ENCODE measurements around the gene PPP2R5C. TPM values are rescaled to one million over a fixed set of nuclear protein-coding genes. Genes with fewer than 3 reads are reported as not detected.
"Not testable (repeated sequence)": the region's sequence is repeated elsewhere in the genome, so short reads cannot be mapped to it uniquely, and the experiment has no call there.

PPP2R5C gene
- total RNA-seq, 1 donor from 2014 or later: 125 TPM

- H3K4me1 Mint-ChIP-seq: peaks cover 30% of the 10 kb centered on the region
- H3K36me3 Mint-ChIP-seq: peaks cover 10% of the 10 kb centered on the region
These were observed 205.2 kb downstream of the PPP2R5C start for GRCh38 chr14:101966742-101967141.

GRCh38 chr14:101968186-101968585 is 206.7 kb downstream of the PPP2R5C start:
- Mint-ChIP-seq H3K9me3 (no peaks in the 10 kb centered on the region), H3K36me3 (peaks cover 10% of the 10 kb centered on the region), H3K4me1 (peaks cover 32% of the 10 kb centered on the region), H3K27me3 (ENCODE audit: low read depth) (no peaks in the 10 kb centered on the region), H3K27ac (no peak overlapping the region), H3K4me3 (no peak overlapping the region)
- no peak for DNase-seq (ENCODE audit: low spot score in 2 of 2, unreplicated experiment in 2 of 2)
- TF ChIP-seq CTCF (IDR thresholded peaks at IDR 0.05; ENCODE audit: unreplicated experiment): no peak

More at GRCh38 chr14:101966742-101967141, 205.2 kb downstream of the PPP2R5C start:
- DNase-seq (ENCODE audit: low spot score in 2 of 2, unreplicated experiment in 2 of 2): no peak
- Mint-ChIP-seq H3K4me3 (peak overlapping the region; percentile 49), H3K9me3 (no peaks in the 10 kb centered on the region), H3K27me3 (ENCODE audit: low read depth) (no peaks in the 10 kb centered on the region), H3K27ac (peak overlapping the region; percentile 44)
- no peak for TF ChIP-seq CTCF (IDR thresholded peaks at IDR 0.05; ENCODE audit: unreplicated experiment)

GRCh38 chr14:101969481-101969880 is 208.0 kb downstream of the PPP2R5C start:
- Mint-ChIP-seq H3K4me3 (no peak overlapping the region), H3K27me3 (ENCODE audit: low read depth) (no peaks in the 10 kb centered on the region), H3K9me3 (no peaks in the 10 kb centered on the region), H3K27ac (no peak overlapping the region), H3K4me1 (peaks cover 27% of the 10 kb centered on the region), H3K36me3 (peaks cover 10% of the 10 kb centered on the region)
- TF ChIP-seq CTCF (IDR thresholded peaks at IDR 0.05; ENCODE audit: unreplicated experiment): no peak
- DNase-seq (ENCODE audit: low spot score in 2 of 2, unreplicated experiment in 2 of 2): no peak

GRCh38 chr14:101970830-101971400 is 209.4 kb downstream of the PPP2R5C start:
- TF ChIP-seq CTCF (IDR thresholded peaks at IDR 0.05; ENCODE audit: unreplicated experiment): no peak
- Mint-ChIP-seq H3K27ac (peak overlapping the region; percentile 22), H3K36me3 (peaks cover 12% of the 10 kb centered on the region), H3K9me3 (no peaks in the 10 kb centered on the region), H3K27me3 (ENCODE audit: low read depth) (no peaks in the 10 kb centered on the region), H3K4me1 (peaks cover 23% of the 10 kb centered on the region), H3K4me3 (no peak overlapping the region)
- no peak for DNase-seq (ENCODE audit: low spot score in 2 of 2, unreplicated experiment in 2 of 2)

- Mint-ChIP-seq H3K36me3 (peaks cover 13% of the 10 kb centered on the region), H3K4me1 (peaks cover 20% of the 10 kb centered on the region), H3K27ac (peak overlapping the region; percentile 89)
- DNase-seq (ENCODE audit: low spot score in 2 of 2, unreplicated experiment in 2 of 2); H3K9me3 Mint-ChIP-seq; H3K27me3 Mint-ChIP-seq (ENCODE audit: low read depth); H3K4me3 Mint-ChIP-seq: not testable (repeated sequence)
These were observed 209.9 kb downstream of the PPP2R5C start for GRCh38 chr14:101971458-101971857.

- no peaks in the 10 kb centered on the region for H3K27me3 Mint-ChIP-seq (ENCODE audit: low read depth)
- H3K9me3 Mint-ChIP-seq: no peaks in the 10 kb centered on the region
- no peak overlapping the region for H3K4me3 Mint-ChIP-seq
- H3K4me1 Mint-ChIP-seq: peaks cover 14% of the 10 kb centered on the region
- H3K27ac Mint-ChIP-seq: peak overlapping the region; percentile 89
- TF ChIP-seq CTCF (IDR thresholded peaks at IDR 0.05; ENCODE audit: unreplicated experiment): no peak
- peaks cover 18% of the 10 kb centered on the region for H3K36me3 Mint-ChIP-seq
- DNase-seq (ENCODE audit: low spot score in 2 of 2, unreplicated experiment in 2 of 2): no peak
These were observed 210.8 kb downstream of the PPP2R5C start for GRCh38 chr14:101972126-101972866.
